HG03378 (cell line): ENCODE results near the gene ILDR1.

Source experiments
- ATAC-seq: cut with Tn5 transposase; IDR thresholded peaks from one replicate; pipeline ENCODE4 v1.9.1; 2021; ENCODE audit warnings: mild to moderate bottlenecking, moderate library complexity; ENCODE audit not compliant: unreplicated experiment

The ILDR1 gene

DNA sequence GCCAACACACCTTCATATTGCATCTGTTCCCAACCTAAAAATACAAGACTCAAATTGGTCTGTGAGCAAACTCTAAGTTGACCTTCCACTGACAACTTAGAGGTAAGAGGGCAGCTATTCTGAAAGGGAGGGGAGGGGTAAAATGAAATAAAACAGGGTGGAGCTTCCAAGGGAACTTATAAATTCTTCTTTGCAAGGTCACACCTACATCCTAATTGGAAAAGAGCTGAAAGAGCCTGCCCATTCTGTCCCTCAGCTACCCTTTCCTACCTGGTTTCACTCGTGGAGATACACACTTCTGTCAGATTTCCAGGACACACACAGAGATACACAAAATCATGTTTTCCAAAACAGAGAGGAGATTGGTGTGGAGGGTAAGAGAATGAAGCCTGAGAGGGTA is 1.0 kb downstream of the ILDR1 start:
- ATAC-seq, result no peak

DNA sequence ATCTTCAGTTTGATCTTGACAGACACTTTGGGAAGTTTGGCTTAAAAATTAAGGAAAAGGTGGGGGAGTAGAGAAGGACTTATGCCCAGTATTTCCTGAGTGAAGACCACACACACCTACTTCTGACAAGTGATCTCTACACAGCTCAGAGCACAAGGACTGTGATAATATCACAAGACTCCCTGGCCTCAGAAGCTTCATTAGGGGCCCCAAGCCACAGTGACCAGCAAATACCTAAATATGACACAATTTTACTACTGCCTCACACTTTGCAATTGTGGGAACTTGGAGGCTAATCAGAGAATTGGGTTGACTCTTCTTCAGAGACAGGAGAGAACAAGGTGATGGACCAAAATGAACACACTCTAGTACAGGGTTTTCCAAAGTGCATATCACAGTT is 2.6 kb downstream of the ILDR1 start:
- peak; percentile 31 for ATAC-seq

DNA sequence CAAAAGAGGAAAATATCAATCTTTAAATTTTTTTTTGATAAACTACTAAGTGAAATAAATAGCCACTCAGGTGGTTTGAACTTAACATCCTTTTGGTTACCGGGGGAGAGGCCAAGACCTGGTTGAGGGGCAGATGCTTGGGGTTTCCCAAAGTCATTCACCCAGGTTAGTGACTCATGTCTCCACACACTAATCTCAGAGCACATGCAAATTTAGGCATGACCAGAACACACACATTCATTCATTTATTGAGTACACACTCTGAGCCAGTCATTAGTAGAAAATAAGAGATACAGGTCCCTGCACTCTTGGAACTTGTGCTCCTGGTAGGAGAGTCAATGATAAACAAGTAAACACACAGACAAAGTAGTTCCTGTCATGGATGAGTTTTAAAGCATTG is 7.3 kb downstream of the ILDR1 start:
- ATAC-seq, result peak; percentile 91

DNA sequence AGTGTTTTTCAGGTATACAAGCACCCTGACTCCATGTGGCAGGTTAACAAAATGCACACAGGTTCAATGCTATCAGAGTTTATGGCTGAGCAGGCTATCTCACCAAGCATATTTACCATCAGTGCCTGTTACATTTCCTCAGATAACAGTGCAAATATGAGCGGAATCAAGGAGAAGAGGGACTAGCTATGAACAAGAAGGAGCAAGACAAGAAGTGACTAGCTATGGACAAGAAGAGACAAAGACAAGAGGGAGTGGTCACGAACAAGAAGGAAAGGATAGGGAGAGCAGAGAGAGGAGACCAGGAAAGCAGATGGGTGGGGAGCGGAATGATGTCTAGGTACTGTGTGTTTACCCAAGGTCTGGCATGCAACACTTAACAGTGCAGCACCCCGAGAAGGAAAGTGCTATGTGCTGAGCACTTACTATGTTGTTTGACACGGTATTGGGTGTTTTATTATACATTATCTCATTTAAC is 8.6 kb downstream of the ILDR1 start:
- no peak for ATAC-seq

DNA sequence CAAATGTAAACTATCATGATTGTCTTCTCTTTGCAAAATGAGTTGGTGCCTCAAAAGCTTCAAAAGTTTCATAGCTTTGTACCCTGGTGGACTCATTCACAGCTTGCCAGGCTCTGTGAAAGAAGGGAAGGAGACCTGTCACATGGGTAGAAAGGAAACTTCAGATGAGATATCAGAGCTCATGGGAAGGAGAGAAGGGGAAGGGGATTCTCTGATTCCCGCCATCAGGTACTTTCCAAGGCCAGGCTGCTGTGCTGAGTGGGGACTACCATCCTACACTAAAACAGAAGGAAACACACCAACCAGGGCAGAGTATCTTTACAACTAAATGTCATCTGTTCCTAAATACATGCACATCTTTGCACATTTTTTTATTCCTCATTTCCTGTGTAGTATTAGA is 9.2 kb downstream of the ILDR1 start:
- no peak for ATAC-seq

DNA sequence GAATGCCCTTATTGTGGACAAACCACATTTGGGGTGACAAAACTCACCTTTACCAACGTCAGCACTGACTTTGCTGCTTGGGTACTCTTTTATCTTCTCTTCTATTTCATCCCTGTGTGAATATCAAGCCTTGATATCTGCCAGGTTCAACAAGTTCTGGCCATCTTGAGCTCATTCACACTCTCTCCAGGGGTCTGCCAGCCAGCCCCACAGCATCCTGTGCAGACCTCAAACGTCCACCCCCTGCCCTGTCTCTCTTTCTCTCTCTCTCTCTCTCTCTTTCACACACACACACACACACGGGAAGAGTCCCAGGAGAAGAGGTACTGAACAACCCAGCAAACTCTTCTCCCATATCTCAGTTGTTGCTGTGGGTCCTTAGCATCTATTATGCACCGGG is 10.7 kb downstream of the ILDR1 start:
- ATAC-seq, result no peak

DNA sequence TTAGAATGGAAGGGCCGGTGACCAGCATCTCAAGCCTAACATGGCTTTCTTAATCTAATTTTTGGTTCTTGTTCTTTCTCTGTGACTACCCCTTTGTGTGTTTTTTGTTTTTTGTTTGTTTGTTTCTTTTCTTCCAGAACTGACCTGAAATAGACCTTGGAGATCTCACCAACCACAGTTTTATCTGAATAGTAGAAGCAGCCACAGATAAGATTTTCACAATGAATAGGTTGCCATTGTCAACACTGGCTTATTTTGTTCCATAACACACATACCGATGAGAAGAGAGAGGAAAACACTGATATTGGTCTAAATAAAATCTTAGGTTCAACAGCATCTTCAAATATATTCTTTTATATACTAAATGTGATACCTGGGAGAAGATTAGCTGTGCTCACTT is 11.5 kb downstream of the ILDR1 start:
- no peak for ATAC-seq

DNA sequence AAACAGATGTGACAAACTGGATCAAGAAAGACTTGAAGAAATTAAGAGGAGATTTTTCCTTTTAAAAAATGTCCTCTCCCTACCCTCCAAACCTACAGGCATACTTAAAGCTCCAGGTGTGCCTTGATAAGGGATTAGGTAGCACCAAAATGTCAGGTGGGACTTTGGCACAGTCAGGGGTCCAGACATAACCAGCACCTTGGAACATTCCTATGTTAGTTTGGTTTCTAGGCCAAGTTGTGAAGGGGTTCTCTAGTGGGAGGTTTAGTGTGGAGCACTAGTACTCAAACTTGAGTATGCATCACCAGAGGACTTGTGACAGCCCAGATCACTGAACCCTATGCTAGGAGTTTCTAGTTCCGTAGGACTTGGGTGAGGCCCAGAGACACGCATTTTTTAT is 13.9 kb downstream of the ILDR1 start:
- no peak for ATAC-seq

DNA sequence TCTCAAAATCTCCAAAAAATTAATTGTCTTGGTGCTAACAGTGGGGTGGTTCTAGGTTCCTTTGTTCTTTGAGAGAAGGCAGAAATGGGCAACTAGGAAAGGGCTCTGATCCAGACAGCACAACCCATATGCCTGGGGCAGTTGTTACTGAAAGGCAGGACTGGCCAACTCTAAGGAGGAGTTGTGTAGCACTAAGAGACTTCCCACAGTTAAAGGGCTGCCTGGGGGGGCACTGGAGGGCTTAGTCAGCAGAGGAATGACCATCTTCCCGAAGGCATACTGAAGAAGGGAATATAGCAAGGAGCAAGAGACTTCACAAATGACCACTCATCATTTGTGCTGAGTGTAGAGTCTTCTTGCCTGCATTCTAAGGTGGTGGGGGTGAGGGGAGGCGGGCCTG is 15.8 kb downstream of the ILDR1 start:
- ATAC-seq, result no peak

DNA sequence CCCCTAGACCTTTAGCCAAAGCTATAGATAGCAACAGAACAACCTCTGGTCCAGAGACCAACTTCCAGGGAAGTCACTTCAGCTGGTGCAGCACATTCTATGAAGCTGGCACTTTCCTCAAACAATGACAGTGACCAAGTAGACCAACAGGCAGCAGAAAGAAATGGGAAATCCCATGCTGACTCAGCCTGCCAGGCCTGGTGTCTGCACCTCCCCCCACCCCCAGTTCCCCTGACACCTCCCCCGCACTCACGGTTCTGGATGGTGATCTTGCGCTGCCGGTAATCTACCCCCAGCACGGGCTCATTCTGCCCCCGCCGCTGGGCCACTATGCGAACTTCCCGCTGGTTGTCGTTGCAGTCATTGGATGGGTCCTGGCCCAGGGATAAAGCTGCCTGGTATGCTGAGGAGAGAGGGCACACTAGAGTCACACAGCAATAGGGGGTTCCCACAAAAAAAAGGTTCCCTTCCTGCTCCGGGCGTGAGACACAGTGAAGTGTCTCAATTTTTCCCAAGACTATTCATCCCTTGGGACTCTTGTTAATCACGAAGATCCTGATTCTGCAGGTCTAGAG is 17.0 kb downstream of the ILDR1 start:
- ATAC-seq, result peak; percentile 42

DNA sequence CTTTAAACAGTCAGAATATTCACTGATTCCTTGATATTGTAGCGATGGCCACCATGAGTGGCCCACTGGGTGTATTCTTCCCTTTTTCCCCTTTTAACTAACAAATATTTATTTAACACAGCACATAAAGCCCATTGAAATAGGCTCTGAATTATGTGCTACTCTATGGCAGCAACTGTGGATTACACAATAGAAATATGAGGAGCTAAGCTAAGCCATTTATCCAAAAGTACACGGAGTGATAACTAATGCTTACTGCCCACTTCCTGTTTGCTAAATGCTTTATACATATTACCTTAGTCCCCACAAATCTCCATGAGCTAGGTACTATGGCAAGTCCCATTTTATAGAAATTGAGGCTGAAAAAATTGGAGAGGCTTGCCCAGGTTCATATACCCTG is 17.9 kb downstream of the ILDR1 start:
- ATAC-seq, result no peak

DNA sequence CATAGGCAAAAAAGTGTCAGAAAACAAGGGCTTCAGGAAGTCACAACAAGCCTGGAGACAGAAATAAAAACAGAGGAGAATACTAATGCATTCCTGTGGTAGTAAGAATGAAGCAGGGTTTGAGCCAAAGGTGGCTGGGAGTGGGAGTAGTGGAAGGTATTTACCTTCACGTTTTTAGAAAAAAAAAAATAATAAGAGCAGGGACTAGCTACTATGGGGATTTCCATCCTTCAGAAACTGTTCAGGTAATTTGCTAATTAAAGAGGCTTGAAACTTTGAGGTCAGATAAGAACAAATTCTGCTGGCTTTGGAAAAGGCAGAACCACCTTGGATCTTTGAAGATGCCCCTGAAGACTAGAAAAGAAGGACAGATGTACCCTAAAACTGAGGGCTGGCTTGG is 18.4 kb downstream of the ILDR1 start:
- ATAC-seq, result no peak

DNA sequence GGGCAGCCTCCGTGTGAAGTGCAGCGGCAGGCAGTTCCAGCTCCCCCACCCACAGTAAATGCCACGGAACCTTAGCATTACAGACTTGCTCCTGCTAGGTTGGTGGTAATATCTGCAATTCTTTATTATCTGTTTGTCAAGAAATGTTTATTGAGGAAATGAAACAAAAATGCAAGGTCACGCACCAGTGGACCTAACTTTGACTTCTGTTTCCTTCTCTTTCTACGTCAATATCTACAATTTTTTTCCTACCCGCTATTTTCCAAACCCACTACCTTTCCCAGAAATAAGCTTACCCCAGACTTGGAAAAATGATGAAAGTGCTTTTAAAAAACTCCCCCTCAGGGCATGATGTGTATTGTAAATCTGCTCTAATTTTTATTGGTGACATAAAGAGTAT is 18.9 kb downstream of the ILDR1 start:
- no peak for ATAC-seq

DNA sequence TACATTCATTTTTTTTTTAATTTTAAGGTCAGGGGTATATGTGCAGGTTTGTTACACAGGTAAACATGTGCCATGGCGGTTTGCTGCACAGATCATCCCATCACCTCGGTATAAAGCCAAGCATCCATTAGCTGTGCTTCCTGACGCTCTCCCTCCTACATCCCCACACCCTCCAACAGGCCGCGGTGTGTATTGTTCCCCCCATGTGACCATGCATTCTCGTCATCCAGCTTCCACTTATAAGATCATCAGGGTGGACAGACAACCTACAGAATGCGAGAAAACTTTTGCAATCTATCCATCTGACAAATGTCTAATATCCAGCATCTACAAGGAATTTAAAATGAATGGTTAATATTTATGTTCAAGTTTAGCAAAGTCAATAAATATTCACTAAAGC is 19.4 kb downstream of the ILDR1 start:
- ATAC-seq, result no peak

DNA sequence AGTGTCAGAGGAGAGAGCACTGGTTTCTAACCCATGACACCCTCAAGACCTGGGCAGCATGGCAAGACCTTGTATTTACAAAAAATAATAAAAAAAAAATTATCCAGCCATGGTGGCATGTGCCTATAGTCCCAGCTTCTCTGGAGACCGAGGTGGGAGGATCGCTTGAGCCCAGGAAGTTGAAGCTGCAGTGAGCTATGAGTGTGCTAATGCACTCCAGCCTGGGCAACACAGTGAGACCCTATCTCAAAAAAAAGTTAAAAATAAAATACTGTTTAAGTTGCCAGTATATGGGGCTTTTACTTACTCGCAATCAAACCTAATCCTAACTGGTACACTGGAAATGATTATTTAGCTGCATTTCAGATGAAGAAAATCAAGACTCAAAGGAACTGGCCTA is 20.2 kb downstream of the ILDR1 start:
- no peak for ATAC-seq

DNA sequence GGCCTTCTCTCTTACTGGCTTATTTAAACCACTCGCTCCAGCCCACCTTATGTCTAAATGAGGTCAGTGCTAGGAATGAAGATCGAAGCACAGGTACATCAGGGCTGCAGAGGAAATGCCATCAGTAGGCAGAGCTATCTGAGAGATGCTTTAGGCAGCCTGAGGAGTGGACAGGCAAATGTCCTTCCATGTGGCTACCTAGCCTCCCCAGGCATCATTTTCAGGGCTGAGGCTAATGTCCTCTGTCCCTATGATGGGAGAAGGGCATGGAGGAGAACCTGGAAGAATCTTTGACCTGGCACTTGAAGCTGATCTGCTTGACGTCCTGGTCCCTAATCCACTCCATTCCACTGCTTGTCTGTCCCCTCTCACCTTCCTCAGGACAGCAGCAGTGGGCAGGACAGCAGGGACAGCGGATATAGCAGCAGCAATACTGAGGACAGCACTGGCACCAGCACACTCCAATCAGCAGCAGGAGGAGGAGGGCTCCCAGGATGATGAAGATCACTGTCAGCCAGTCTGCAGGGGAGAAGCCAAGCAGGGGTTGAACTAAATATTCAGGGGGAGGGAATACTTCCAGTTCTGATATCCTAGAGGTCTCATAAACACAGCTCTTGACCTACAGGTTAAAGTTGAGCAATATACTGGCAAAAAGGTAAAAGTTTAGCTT is 21.0 kb downstream of the ILDR1 start:
- ATAC-seq, result no peak

DNA sequence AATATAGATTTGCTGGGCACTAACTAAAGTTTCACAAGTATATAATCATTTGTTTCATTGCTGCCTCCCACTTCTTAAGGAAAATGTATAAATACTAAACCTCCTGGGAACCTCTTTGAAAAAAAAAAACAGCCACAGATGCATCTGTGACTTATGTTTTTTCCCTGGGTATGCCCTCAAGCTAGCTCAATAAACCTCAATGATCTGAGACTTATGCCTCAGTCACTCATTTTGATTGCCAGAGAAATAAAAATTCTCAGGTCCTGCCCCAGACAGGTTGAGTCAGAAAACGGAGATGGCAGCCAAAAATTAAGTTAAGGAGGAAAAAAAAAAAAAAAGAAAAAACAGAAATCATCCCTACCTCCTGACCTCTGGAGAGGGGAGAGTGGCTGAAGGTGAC is 22.1 kb downstream of the ILDR1 start:
- no peak for ATAC-seq

DNA sequence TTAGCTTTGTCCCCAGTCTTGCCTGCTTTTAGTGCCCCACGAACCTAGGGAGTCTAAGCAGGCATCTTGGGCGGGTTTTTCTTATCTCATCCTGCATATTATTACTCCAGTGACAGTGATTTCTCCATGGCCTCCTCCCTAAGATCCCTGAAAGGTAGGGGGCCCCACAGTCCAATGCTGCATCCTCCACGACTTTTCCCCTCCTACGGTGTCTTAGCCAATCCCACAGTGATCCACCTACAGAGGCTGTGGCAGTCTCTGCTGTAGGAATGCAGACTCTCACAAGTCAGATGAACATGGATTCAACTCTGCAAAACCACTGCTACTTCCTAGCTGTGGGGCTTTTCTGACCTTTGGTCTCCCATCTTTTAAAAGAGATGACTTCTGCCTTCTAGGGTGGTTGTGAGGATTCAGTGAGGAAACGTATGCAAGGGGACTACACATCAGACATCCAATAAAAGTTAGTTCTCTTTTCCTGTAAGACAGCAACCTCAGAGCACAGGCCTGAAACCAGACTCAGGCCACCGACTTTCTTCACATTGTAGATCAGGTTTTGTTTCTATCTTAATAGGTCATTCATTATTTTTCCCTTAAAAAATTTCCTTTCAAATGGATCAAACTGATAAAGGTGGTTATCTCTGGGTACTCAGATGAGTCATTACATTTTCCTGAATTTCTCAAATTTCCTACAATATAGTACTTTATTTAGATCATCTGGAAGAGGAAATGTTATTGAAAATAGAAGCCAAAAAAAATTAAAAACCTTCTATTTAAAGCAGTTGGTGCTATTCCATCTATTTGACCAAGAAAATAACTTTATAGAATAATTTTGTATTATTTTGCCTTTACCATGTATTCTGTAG is 23.2 kb downstream of the ILDR1 start:
- no peak for ATAC-seq

DNA sequence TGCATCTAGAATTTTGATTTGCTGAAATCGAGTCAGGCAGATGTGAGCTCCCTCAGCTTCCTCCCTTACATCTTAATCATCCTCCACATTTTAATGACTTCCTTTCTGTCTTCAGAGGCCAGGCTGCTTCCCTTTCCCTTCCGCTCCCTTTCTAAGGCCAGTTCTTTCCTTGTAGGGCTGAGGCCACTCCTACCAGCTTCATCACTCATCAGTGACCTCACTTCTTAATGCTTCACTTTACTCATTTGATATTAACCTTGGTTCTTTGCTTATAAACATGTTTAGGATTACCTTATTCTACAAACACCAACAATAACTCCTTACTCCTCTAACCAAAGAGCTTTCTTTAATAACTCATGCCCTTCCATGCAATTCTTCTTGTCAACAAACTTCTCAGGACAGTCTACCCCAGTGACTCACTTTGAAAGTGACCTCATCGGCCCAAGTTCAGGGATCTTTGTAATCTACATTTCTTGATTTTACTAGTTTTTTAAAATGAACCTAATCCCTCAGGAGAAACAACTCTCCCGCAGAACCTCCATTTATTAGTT is 23.9 kb downstream of the ILDR1 start:
- peak; percentile 39 for ATAC-seq

DNA sequence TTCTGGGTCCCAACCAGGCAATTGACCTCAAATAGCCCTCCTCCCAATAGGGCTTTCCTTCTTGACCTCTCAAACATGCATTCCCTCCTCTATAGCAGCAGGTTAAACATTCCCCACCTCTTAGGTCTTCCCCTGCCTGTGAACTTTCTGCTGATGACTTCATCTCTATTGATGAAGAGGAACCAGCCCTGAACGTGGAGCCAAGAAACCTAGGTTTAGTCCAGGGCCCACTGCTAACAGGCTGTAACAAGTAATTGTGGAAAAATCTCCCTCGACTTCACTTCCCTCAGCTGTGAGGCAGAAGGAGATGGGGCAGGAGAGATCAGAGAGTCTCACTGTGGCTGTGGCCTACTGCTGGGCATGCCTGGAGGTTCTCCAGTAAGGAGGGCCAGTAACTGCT is 24.7 kb downstream of the ILDR1 start:
- no peak for ATAC-seq

DNA sequence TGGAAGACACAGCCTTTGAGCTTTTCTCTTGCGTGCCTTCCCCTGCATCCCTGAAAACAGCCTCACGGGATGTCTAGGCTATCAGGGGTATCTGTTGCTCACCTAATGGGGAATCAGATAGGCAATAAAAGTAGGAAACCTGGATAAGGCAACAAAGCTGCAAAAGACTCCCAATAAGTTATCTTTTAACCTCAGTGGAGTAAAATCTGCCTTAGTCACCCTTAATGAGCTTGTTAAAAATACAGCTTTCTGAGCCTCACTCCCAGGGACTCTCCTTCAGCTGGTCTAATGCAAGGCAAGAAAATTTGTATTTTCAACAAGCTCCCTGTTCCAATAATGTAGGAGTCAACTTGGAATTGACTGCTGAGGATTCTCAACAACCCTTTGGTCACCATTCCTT is 25.6 kb downstream of the ILDR1 start:
- ATAC-seq, result no peak
